HG02610 (cell line): ENCODE results near the gene APC2.
"Not testable (repeated sequence)": the region's sequence is repeated elsewhere in the genome, so short reads cannot be mapped to it uniquely, and the experiment has no call there.

Source experiments
- ATAC-seq: cut with Tn5 transposase; IDR thresholded peaks from one replicate; pipeline ENCODE4 v1.9.1; 2021; ENCODE audit warnings: mild to moderate bottlenecking, moderate library complexity; ENCODE audit not compliant: unreplicated experiment

Gene APC2

DNA sequence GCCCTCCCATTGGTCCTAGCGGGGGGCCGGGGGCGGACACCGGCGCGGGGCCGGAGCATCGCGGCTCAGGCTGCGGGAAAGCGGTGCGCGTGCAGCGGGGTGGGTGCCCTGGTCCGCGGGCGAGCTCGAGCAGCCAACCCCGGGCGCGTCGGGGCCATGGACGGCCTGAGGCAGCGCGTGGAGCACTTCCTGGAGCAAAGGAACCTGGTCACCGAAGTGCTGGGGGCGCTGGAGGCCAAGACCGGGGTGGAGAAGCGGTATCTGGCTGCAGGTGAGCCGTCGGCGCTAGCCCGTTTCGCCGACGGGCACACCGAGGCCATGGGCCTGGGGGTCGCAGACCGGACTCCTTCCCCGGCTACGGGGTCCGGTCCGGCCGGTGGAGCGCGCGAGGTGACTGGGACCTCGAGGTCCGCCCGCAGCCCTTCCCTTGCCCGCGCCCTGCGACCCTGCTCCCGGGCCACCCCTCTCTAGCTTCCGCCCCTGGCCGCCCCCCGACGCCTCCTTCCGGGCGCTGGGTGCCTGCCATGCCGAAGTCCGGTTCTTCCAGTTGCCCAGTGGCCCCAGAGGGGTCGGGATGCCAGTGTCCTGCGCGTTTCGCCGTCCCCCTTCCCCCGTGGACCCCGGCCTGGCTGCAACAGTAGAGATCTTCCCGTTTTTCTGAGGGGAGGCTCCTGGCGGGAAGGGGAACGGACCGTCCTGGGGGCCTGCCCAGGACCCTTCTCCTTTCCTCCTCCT lies 41.4 kb downstream of the APC2 start, which contains the start of gene REEP6:
Gene REEP6 (plus strand): TSS at position 68 of the 735 bp plus-strand sequence. CDS start 89 bp downstream, at position 157.
- no peak for ATAC-seq

DNA sequence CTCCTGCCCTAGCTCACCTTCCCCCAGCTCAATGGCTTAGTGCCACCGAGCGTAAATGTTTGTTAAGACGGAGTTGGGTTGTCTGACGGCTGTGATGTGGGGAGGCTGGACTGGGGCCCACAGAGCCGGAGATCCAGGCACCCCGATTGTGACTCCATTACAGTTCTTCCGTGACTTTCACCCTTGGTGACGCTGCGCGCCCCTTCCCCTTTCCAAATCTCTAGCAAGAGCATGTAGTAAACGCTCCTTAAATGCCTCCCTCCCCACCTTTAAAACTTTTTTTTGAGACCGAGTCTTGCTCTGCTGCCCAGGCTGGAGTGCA lies 41.9 kb downstream of the APC2 start:
- ATAC-seq, result no peak

DNA sequence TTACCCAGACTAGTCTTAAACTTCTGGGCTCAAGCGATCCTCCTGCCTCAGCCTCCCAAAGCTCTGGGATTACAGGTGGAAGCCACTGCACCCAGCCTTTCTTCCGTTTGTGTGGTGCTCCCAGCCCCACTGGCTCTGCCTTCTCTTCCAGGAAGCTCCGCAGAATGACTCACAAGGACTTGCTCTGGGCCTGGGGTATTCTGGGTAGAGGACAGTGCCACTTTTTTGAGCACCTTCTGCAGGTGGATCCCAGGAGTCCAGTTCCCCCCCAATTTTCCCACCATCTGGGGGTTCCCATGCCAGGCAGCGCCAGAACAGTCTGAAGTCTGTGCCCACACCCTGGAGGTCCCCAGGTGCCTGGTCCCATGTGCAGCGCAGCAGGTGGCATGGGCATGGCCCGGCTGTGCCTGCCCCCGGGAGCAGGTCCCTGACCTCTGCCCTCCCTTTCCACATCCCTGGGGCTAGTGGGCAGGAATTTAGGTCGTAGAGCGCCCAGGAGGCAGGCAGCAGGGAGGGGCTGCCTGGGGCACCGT lies 42.6 kb downstream of the APC2 start:
- ATAC-seq, result no peak

DNA sequence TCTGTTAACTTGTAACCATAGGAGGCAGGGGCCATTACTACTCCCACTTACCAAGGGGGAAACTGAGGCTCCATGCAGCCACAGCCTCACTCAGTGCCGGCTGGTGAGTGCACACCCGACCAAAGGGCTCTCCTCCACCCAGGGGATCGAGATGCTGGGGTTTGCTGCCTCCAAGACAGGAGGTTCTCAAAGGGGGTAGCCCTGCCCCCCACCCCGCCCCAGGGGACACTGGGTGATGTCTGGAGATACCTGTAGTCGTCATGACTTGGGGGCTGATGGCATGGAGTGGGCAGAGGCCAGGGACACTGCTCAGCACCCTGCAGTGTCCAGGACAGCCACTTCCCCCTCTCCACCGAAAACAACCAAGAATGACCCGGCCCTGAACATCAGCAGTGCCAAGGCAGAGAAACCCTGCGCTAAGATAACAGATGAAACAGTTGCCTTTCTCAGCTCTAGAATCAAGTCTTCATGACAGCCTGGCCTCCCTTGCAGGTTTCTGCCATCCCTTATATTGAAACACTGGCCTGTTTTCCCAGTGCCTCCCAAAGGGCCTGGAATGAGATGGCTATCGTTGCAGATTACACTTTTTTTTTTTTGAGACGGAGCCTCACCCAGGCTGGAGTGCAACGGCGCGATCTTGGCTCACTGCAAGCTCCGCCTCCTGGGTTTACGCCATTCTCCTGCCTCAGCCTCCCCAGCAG lies 44.3 kb downstream of the APC2 start:
- no peak for ATAC-seq

DNA sequence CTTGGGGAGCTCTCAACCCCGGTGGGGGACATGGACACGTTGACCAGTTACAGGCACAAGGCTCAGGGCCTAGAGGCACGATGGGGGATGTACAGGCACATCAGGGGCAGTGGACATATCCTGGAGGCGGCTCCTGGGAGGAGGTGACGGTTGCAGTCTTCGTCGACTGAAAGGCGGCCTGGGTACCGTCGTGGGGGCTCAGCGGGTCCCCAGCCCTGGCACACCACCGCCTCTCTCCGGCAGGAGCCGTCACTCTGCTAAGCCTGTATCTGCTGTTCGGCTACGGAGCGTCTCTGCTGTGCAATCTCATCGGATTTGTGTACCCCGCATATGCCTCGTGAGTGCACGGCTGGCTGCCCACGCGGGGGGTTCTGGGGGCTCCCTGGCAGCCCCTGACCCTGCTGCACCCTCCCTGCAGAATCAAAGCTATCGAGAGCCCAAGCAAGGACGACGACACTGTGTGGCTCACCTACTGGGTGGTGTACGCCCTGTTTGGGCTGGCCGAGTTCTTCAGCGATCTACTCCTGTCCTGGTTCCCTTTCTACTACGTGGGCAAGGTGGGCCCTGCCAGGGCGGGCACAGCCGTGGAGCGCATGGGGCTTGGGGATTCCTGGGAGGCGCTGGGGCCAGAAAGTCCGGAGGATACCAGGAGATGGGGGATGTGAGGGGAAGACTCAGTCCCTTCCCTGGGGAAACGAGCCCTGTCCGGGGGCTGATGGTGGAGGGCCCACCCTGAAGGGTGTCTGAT lies 45.3 kb downstream of the APC2 start:
- ATAC-seq, result no peak

DNA sequence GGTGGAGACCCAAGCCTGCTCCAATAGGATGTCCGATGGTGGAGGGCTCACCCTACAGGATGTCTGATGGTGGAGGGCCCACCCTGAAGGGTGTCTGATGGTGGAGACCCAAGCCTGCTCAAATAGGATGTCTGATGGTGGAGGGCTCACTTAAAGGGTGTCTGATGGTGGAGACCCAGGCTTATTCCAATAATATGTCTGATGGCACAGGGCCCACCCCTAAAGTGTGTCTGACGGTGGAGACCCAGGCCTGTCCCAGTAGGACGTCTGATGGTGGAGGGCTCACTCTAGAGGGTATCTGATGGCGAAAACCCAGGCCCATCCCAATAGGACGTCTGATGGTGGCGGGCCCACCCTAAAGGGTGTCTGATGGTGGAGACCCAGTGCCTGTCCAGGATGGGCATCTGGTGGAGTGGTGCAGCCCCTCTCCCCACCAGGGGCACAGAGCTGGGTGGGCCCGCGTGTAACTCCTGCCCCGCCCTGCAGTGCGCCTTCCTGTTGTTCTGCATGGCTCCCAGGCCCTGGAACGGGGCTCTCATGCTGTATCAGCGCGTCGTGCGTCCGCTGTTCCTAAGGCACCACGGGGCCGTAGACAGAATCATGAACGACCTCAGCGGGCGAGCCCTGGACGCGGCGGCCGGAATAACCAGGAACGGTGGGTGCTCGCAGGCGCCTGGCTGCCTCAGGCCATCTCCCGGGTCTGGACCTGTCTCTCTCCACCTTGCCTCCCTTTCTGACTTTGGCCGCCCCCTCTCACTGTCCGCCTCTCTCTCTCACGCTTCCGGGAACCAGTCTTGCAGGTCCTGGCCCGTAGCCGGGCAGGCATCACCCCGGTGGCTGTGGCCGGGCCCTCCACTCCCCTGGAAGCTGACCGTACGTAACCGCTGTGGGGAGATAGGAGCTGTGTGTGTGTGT lies 46.1 kb downstream of the APC2 start:
- ATAC-seq, result no peak

DNA sequence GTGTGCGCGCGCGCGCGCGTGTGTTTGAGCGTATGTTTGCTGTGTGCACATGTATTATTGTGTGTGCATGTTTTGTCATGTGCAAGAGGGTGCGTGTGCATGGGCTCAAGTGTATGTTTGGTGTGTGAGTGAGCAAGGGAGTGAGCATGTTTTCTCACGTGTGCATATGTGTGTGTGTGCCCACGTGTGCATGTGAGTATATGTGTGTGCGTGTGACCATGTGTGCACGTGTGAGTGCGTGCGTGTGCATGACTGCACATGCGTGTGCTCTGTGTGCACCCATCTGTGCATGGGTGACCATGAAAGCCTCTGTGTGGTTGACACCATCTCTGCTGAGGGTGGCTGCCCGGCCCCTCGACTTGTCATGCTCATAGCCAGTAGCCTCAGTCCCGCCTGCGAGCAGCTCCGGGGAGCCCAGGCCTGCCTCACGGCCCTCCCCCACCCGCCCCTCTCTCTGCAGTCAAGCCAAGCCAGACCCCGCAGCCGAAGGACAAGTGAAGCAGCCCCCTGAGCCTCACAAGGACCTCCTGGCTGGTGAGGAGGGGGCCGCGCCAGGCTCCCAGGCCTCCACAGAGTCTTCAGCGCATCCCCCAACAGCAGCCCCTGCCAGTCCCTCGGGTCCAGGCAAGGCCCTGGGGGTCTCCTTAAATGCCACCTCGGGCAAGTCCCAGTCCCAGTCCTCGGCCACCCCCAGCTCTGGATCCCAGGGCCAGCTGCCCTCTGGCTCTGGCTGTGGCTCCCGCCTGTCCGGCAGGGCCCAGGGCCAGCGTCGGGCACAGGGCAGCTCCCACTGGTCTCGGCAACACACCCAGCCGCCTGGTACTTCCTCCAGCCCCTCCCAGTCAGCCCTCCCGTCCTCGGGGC lies 47.0 kb downstream of the APC2 start:
- no peak for ATAC-seq

DNA sequence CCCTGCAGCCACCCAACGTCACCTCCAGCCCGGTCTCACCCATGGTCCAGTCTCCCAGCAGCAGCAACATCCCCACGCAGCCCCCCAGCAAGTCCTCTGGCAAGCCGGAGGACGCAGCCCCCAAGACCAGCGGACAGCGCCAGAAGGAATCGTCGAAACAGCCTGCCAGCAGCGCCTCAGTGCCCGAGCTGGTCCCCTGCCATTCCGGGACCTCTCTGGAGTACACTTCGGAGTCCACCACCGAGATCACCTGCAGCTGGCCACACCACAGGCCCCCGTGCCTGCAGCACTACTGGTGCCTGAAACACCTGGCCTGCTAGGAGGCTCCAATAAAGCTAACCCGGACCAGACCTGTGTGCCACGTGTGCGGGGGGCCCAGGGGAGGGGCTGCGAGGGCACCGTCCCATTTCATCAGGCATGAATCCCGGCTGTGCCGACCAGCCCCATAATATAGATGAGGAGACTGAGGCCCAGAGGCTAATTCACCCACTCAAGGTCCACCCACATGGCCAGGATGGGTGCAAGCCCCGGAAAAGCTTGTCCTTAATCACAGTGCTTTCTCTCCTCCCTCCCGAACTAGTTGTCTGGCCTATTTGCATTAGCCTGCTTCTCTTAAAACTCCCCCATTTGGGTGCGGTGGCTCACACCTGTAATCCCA lies 47.8 kb downstream of the APC2 start:
- ATAC-seq, result no peak

DNA sequence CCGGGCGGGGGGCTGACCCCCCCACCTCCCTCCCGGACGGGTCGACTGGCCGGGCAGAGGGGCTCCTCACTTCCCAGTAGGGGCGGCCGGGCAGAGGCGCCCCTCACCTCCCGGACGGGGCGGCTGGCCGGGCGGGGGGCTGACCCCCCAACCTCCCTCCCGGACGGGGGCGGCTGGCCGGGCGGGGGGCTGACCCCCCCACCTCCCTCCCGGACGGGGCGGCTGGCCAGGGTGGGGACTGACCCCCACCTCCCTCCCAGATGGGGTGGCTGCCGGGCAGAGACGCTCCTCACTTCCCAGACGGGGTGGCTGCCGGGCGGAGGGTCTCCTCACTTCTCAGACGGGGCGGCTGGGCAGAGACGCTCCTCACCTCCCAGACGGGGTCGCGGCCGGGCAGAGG lies 49.3 kb downstream of the APC2 start:
- ATAC-seq, result not testable (repeated sequence)

DNA sequence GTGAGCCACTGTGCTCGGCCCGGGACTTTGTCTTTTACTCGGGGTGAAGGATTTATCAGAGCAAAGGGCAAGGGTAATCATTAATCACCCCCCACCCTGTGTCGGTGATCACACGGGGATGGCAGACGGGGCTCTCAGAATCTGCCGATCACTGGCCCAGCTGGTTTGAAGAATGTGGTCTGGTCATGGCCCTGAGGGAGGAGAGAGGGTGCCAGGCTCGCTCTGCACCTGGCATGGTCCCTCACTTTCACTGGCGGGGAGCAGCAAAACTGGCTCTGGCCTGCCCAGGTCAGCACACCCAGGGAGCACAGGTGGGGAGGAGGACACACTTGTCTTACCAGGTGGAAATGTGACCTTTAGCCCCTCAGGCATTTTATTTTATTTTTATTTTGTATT lies 51.3 kb downstream of the APC2 start:
- ATAC-seq, result no peak

DNA sequence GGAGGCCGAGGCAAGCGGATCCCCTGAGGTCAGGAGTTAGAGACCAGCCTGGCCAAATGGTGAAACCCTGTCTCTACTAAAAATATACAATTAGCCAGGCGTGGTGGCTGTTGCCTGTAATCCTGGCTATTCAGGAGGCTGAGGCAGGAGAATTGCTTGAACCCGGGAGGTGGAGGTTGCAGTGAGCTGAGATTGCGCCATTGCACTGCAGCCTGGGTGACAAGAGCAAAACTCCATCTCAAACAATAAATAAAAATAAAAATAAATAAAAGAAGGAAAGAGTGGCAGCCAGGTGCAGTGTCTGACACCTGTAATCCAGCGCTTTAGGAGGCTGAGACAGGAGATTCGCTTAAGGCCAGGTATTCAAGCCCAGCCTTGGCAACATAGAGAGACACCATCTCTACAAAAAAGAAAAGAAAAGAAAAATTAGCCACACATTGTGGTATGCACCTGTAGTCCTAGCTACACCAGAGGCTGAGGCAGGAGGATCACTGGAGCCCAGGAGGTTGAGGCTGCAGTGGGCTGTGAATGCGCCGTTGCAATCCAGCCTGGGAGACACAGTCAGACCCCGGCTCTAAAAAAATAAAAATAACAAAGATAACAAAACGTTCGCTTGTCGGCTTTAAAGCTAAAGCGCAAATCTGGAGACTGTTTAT lies 52.6 kb downstream of the APC2 start:
- no peak for ATAC-seq

DNA sequence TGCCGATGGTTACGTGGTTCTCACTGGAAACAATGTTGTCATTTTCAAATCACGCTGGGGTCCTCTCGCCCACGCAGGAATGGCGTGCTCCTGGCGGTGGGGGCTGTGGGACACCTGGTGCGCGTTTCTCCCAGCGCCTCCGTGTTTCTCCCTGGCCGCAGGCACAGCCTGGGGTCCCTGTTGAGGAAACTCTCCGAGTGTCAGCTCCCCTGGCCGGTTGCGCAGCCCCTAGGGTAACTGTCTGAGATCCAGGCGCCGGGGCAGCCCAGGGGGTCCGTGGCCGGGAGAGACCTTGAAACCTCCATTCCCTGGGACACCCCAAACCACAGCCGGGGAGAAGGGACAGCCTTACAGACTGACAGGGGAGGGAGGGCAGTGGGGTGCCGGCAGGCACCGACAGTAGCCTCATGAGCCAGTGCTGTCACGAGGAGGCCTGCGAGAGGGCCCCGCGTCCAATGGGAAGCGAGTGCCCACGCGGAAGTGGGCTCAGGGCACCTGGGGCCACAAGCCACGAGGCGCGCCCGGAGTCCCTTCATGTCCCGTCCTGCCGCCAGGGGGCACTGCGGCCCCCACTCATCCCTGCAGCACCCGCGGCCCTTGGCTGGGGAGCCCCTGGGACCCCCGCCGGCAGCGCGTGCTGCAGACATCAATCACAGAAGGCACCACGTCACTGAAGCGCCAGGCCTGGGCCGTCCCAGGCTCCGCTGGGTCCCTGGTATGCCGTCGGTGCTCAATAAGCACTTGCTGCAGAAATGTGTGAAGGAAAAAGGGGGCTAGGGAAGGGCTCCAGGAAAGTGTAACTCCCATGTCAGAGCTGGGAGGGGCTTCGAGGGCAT lies 53.4 kb downstream of the APC2 start:
- no peak for ATAC-seq

DNA sequence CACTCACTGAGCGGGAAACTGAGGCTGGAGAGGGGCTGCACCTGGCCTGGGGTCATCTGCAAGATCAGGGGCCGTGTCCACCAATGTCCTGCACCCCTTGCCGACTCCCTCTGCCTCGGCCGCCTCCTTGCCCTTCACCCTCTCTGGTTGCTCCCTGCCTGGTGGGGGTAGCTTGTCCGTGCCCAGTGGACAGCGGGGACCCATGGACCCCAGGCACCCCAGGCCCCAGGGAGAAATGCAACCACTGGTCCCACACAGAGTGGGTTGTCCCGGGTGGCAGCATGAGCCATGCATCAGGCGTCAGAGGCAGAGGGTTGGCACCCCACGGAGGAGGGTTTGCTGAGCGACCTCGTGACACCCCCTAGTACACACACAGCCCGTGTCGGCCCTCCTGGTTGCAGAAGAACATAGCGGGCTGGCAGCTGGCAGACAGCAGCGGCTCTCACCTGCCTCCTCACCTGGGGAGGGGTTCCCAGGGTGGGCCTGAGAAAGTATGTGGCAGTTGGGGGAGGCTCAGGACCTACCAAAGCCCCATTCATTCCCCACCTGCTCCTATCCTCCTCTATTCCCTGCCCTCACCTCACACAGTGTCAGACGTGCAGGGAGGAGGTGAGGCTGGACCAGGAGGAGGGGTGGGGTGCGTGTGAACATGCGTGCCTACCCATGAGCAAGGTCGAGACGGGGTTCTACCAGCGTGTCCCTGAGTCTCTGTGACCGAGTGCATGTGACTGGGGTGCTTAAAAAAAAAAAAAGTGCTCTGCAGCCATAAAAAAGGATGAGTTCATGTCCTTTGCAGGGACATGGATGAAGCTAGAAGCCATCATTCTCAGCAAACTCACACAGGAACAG lies 54.2 kb downstream of the APC2 start:
- no peak for ATAC-seq

DNA sequence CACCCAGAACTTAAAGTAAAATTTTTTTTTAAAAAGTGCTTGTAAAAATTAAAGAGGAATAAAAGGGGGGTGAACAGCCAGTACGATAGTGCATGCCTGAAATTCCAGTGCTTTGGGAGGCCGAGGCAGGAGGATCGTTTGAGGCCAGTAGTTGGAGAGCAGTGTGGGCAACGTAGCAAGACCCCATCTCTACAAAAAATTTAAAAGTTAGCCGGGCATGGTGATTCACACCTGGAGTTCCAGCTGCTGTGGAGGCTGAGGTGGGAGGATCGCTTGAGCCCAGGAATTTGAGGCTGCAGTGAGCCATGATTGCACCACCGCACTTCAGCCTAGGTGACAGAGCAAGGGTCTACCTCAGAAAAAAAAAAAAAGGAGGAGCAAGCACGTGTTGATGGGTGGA lies 55.1 kb downstream of the APC2 start:
- no peak for ATAC-seq

DNA sequence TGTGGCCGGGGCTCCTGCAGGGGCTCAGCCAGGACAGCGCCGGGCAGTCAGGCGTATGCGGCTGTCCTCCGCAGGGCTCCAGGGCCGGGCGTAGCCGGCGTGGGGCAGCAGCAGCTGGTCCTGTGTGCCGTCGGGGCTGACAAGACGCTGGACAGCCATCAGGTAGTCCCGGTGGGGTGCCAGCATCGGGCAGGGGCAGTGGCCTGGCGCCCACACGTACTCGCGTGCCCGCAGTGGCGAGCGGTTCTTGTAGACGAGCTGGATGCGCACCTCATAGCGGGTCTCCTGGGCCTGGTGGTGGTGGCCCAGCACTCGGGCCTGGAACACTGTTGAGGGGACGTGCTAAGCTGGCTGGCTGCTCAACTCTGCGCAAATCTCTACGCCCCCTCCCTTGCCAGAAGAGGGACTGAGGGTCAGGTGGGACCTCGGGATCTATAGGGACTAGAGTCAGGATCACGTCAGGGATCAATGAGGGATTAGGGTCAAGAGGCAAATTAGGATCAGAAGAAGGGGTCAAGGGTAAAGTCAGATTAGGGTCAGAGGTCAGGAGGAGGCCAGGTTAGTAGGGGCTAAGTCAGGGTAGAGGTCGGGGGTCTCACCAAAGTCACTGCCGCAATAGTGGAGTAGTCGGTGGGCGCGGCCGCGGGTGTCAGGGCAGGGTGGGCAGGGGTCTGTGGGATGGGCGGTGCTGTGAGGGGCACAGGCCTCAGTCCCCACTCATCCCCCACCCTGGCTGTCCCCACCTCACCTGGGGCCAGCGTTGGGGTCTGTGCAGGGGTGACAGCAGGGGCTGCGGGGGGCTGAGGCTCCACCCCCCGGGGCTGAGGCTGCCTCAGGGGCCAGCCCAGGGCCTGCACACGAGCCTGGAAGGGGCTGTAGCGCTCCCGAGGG lies 56.3 kb downstream of the APC2 start:
- ATAC-seq, result no peak

DNA sequence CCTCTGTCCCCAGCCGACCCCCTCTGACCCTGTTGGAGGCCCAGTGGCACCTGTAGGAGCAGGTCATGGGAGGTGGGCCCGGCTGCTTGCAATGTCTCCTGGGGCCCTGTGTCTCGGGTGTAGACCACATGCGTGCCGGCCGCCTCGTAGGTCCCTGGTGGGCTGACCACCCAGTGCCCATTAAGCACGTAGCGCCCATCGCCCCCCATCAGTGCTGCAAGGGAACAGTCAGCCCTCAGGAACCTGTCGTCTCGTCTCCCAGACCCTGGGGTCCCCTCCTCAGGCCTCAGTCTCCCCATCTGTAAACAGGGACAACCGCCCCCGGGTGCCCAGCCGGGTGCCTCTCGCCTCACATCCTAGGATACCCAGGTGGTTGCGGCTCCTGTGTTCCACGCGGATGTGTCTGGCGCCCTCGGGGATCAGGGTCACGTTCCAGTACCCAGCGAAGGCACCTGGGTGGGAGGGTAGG lies 57.3 kb downstream of the APC2 start:
- ATAC-seq, result no peak
